ENCODE results near the gene APOC3.

Gene APOC3

GRCh38 chr11:116874251-116874650 is 44.5 kb downstream of the APOC3 start:
- 0 out of 3 replicates have a peak, but pooled peaks have one; percentile 24 for ATAC-seq (ENCODE audit: low read depth)
- Histone ChIP-seq H3K36me3 (ENCODE audit: low read depth) (peaks cover 23% of the 10 kb centered on the region), H3K4me1 (ENCODE audit: insufficient read depth, poor library complexity, severe bottlenecking) (peaks cover 14% of the 10 kb centered on the region), H3K27me3 (ENCODE audit: insufficient read depth, poor library complexity, severe bottlenecking) (no peaks in the 10 kb centered on the region), H3K9me3 (ENCODE audit: severe bottlenecking) (no peaks in the 10 kb centered on the region), H3K4me3 (ENCODE audit: severe bottlenecking) (no peak overlapping the region), H3K27ac (ENCODE audit: poor library complexity, severe bottlenecking) (no peak overlapping the region)
- no peak for DNase-seq (ENCODE audit: low spot score)
- no peak for TF ChIP-seq CTCF (IDR thresholded peaks at IDR 0.05; ENCODE audit: poor library complexity, severe bottlenecking)

GRCh38 chr11:116875194-116875593 is 45.5 kb downstream of the APOC3 start:
- peaks cover 14% of the 10 kb centered on the region for H3K4me1 ChIP-seq (ENCODE audit: insufficient read depth, poor library complexity, severe bottlenecking)
- peaks cover 14% of the 10 kb centered on the region for H3K36me3 ChIP-seq (ENCODE audit: low read depth)
- ATAC-seq (ENCODE audit: low read depth) (no peak), DNase-seq (ENCODE audit: low spot score) (no peak)
- no peaks in the 10 kb centered on the region for H3K9me3 ChIP-seq (ENCODE audit: severe bottlenecking)
- no peak overlapping the region for H3K27ac ChIP-seq (ENCODE audit: poor library complexity, severe bottlenecking)
- H3K4me3 ChIP-seq (ENCODE audit: severe bottlenecking), result no peak overlapping the region
- TF ChIP-seq CTCF (IDR thresholded peaks at IDR 0.05; ENCODE audit: poor library complexity, severe bottlenecking), result no peak
- H3K27me3 ChIP-seq (ENCODE audit: insufficient read depth, poor library complexity, severe bottlenecking), result no peaks in the 10 kb centered on the region

GRCh38 chr11:116876656-116877055 is 46.9 kb downstream of the APOC3 start:
- no peaks in the 10 kb centered on the region for H3K27me3 ChIP-seq (ENCODE audit: insufficient read depth, poor library complexity, severe bottlenecking)
- ATAC-seq (ENCODE audit: low read depth), result no peak

GRCh38 chr11:116879800-116880625 is 50.3 kb downstream of the APOC3 start:
- no peaks in the 10 kb centered on the region for H3K36me3 ChIP-seq (ENCODE audit: low read depth)
- ATAC-seq (ENCODE audit: low read depth) (peak; percentile 88), DNase-seq (ENCODE audit: low spot score) (no peak)
- peak; percentile 84 for TF ChIP-seq CTCF (IDR thresholded peaks at IDR 0.05; ENCODE audit: poor library complexity, severe bottlenecking)
- H3K9me3 ChIP-seq (ENCODE audit: severe bottlenecking), result no peaks in the 10 kb centered on the region
- H3K27ac ChIP-seq (ENCODE audit: poor library complexity, severe bottlenecking), result no peak overlapping the region
- no peak overlapping the region for H3K4me3 ChIP-seq (ENCODE audit: severe bottlenecking)
- H3K4me1 ChIP-seq (ENCODE audit: insufficient read depth, poor library complexity, severe bottlenecking), result no peaks in the 10 kb centered on the region
- H3K27me3 ChIP-seq (ENCODE audit: insufficient read depth, poor library complexity, severe bottlenecking), result no peaks in the 10 kb centered on the region

More at GRCh38 chr11:116876656-116877055, 46.9 kb downstream of the APOC3 start:
- H3K4me1 ChIP-seq (ENCODE audit: insufficient read depth, poor library complexity, severe bottlenecking), result peaks cover 3% of the 10 kb centered on the region
- no peak overlapping the region for H3K27ac ChIP-seq (ENCODE audit: poor library complexity, severe bottlenecking)
- DNase-seq (ENCODE audit: low spot score), result no peak
- peaks cover 7% of the 10 kb centered on the region for H3K36me3 ChIP-seq (ENCODE audit: low read depth)
- no peak for TF ChIP-seq CTCF (IDR thresholded peaks at IDR 0.05; ENCODE audit: poor library complexity, severe bottlenecking)
- H3K4me3 ChIP-seq (ENCODE audit: severe bottlenecking), result no peak overlapping the region
- H3K9me3 ChIP-seq (ENCODE audit: severe bottlenecking), result no peaks in the 10 kb centered on the region

GRCh38 chr11:116881143-116881542 is 51.4 kb downstream of the APOC3 start:
- TF ChIP-seq CTCF (IDR thresholded peaks at IDR 0.05; ENCODE audit: poor library complexity, severe bottlenecking), result no peak
- DNase-seq (ENCODE audit: low spot score) (no peak), ATAC-seq (ENCODE audit: low read depth) (no peak)
- Histone ChIP-seq H3K27ac (ENCODE audit: poor library complexity, severe bottlenecking) (no peak overlapping the region), H3K27me3 (ENCODE audit: insufficient read depth, poor library complexity, severe bottlenecking) (no peaks in the 10 kb centered on the region), H3K36me3 (ENCODE audit: low read depth) (no peaks in the 10 kb centered on the region), H3K9me3 (ENCODE audit: severe bottlenecking) (no peaks in the 10 kb centered on the region), H3K4me1 (ENCODE audit: insufficient read depth, poor library complexity, severe bottlenecking) (no peaks in the 10 kb centered on the region), H3K4me3 (ENCODE audit: severe bottlenecking) (no peak overlapping the region)

All from RWPE2 (cell line).